ENCODE measurements around the gene OR4P4. TPM values are rescaled to one million over a fixed set of nuclear protein-coding genes. Genes with fewer than 3 reads are reported as not detected.

The OR4P4 gene
- not detected in 2 replicates for total RNA-seq (ENCODE audit: low replicate concordance)
- long read RNA-seq: 0 reads

DNA sequence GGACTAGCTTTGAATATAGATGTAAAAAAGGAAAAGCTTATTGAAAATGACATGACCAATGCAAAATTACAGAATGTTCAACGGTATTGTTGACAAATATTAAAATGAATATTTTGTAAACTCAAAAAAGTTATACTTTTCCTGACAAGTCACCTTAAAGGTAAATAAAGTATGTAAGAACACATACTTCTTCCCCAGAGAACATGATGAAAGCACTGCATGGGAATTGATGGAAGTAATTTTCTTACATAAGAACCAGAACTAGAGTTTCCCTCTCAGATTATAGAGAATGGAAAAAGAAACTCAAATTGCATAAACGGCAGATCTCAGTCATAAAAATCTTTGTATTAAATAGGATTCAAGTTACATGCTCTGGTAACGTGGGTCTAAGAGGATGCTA, at the start of gene OR4P4:
Gene OR4P4, plus strand, starts transcription at position 301 of the 400 bp plus-strand sequence.
- Mint-ChIP-seq H3K9me3 (no peaks in the 10 kb centered on the region), H3K4me1 (ENCODE audit: unreplicated experiment) (no peaks in the 10 kb centered on the region), H3K27ac (no peak within 1 kb of the TSS), H3K36me3 (no peaks in the 10 kb centered on the region), H3K27me3 (no peaks in the 10 kb centered on the region), H3K4me3 (no peak within 1 kb of the TSS)
- TF ChIP-seq, protein P1, sequence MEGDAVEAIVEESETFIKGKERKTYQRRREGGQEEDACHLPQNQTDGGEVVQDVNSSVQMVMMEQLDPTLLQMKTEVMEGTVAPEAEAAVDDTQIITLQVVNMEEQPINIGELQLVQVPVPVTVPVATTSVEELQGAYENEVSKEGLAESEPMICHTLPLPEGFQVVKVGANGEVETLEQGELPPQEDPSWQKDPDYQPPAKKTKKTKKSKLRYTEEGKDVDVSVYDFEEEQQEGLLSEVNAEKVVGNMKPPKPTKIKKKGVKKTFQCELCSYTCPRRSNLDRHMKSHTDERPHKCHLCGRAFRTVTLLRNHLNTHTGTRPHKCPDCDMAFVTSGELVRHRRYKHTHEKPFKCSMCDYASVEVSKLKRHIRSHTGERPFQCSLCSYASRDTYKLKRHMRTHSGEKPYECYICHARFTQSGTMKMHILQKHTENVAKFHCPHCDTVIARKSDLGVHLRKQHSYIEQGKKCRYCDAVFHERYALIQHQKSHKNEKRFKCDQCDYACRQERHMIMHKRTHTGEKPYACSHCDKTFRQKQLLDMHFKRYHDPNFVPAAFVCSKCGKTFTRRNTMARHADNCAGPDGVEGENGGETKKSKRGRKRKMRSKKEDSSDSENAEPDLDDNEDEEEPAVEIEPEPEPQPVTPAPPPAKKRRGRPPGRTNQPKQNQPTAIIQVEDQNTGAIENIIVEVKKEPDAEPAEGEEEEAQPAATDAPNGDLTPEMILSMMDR (conservative IDR thresholded peaks at IDR 0.05): no peak
- DNase-seq (ENCODE audit: extremely low spot score, unreplicated experiment): no peak

DNA sequence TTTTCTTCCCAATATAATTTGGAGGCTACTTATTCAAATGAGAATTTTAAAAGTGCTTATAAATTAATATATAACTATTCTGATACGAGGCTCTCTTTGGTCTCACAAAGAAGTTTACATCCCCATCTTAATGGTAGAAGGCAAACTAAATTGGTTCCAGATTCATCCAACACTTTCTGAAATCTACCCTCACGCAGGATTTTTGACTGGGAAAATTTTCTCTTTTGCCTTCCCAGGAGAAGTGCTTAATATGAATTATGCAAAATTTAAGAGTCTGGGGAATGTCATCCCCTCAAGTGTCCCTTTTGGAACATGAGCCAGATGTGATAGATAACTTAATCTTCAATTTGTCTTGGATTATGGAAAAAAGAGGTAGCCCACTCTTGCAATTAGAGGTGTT, 27.4 kb upstream of the OR4P4 start, which contains the start of gene OR4C11:
Gene OR4C11, minus strand, starts transcription at position 101 of the 400 bp plus-strand sequence. CDS start 3,272 bp downstream, outside the sequence.
- Mint-ChIP-seq H3K4me3 (no peak within 1 kb of the TSS), H3K36me3 (no peaks in the 10 kb centered on the region), H3K9me3 (no peaks in the 10 kb centered on the region), H3K4me1 (ENCODE audit: unreplicated experiment) (no peaks in the 10 kb centered on the region), H3K27me3 (no peaks in the 10 kb centered on the region), H3K27ac (no peak within 1 kb of the TSS)
- TF ChIP-seq, protein P1 (conservative IDR thresholded peaks at IDR 0.05): no peak
- DNase-seq (ENCODE audit: extremely low spot score, unreplicated experiment): no peak

DNA sequence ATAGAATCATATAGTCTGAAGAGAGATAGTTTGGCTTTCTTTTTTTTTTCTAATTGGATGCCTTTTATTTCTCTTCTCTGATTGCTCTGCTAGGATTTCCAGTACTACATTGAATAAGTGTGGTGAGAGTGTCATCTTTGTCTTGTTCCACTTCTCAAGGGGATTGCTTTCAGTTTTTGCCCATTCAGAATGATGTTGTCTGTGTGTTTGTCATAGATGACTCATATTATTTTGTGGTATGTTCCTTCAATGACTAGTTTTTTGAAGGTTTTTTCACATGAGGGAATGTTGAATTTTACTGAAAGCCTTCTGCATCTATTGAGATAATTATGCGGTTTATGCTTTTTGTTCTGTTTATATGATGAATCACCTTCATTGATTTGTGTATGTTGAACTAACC, 10.4 kb upstream of the OR4P4 start:
- H3K36me3 Mint-ChIP-seq: no peaks in the 10 kb centered on the region
- H3K27ac Mint-ChIP-seq: no peak overlapping the region
- H3K9me3 Mint-ChIP-seq: no peaks in the 10 kb centered on the region
- no peak for DNase-seq (ENCODE audit: extremely low spot score, unreplicated experiment)
- no peak overlapping the region for H3K4me3 Mint-ChIP-seq
- H3K27me3 Mint-ChIP-seq: no peaks in the 10 kb centered on the region
- TF ChIP-seq, protein P1 (conservative IDR thresholded peaks at IDR 0.05): no peak
- H3K4me1 Mint-ChIP-seq (ENCODE audit: unreplicated experiment): no peaks in the 10 kb centered on the region

DNA sequence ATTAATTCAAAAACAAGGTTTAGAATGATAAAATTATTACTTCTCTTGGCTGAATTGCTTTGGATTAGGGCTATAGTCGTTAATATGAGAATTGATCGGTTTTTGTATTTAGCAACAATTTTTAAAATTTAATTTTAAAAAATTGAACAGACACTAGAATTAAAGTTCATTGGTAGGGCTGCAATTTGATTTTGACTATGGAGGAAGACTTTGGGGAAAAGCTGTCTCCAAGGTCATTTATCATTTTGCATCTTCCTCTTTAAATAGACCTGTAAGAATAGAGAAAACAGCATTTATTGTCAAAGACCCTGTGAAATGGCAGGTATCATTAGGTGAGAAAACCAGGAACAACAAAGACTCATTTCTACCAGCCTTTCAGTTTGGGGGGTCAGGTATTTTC, 13.1 kb downstream of the OR4P4 start, which contains the start of gene OR4S2:
Gene OR4S2, plus strand, starts transcription at position 301 of the 400 bp plus-strand sequence. CDS start 2,577 bp downstream, outside the sequence.
- no peaks in the 10 kb centered on the region for H3K27me3 Mint-ChIP-seq
- no peak within 1 kb of the TSS for H3K4me3 Mint-ChIP-seq
- H3K9me3 Mint-ChIP-seq: no peaks in the 10 kb centered on the region
- H3K4me1 Mint-ChIP-seq (ENCODE audit: unreplicated experiment): no peaks in the 10 kb centered on the region
- no peak for DNase-seq (ENCODE audit: extremely low spot score, unreplicated experiment)
- no peaks in the 10 kb centered on the region for H3K36me3 Mint-ChIP-seq
- TF ChIP-seq, protein P1 (conservative IDR thresholded peaks at IDR 0.05): no peak
- no peak within 1 kb of the TSS for H3K27ac Mint-ChIP-seq

DNA sequence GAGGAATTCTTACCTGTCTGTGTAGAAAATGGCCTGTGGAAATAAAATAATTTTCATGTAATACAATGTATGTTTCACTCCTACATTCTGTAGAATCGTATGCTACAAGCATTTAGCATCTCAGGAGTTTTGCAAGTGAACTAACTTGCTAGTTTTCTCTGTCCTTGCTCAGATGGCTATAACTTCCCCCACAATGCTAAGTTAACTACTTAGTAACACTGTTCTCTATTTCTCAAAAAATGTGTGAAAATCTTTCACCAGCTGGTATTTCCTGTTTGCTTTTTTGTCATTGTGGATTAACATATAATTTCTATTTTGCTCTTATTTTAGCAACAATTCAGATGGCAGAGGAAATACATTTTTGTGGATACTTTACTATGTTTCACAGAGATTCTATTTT, 17.6 kb downstream of the OR4P4 start:
- Mint-ChIP-seq H3K27ac (no peak overlapping the region), H3K4me1 (ENCODE audit: unreplicated experiment) (no peaks in the 10 kb centered on the region), H3K36me3 (no peaks in the 10 kb centered on the region), H3K4me3 (no peak overlapping the region), H3K9me3 (no peaks in the 10 kb centered on the region), H3K27me3 (no peaks in the 10 kb centered on the region)
- no peak for DNase-seq (ENCODE audit: extremely low spot score, unreplicated experiment)
- TF ChIP-seq, protein P1 (conservative IDR thresholded peaks at IDR 0.05): no peak

DNA sequence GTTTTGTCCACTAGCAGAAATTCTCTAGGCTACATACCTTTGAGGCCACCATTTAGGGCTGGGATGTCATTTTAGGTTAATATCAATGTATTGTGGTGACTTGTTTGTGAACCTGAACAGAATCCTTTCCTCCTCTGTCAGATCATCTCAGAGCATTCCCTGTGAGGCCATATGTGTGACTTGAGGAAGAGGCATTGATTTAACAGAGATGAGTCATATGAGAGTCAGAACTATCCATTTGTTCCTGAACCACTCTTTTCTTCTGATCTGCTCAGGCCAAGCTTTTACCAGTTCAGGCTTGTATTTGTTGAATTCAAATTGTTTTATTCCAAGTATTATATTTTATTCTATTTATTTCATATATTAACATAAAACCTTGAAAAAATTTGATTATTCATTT, 20.2 kb downstream of the OR4P4 start:
- Mint-ChIP-seq H3K27me3 (no peaks in the 10 kb centered on the region), H3K36me3 (no peaks in the 10 kb centered on the region), H3K9me3 (no peaks in the 10 kb centered on the region), H3K4me3 (no peak overlapping the region), H3K4me1 (ENCODE audit: unreplicated experiment) (no peaks in the 10 kb centered on the region), H3K27ac (no peak overlapping the region)
- TF ChIP-seq, protein P1 (conservative IDR thresholded peaks at IDR 0.05): no peak
- no peak for DNase-seq (ENCODE audit: extremely low spot score, unreplicated experiment)
